HepG2 (cell line): ENCODE measurements around the gene EMC9. TPM values are rescaled to one million over a fixed set of nuclear protein-coding genes. Genes with fewer than 3 reads are reported as not detected.

Experiments
- AGO1 ChIP-seq: fragments of 200-400 bp; formaldehyde crosslinking; IDR thresholded peaks from 2 replicates; pipeline ENCODE4 v1.6.1; 2017; ENCODE audit warnings: mild to moderate bottlenecking, low read depth, low read length, moderate library complexity; ENCODE audit not compliant: poor library complexity, severe bottlenecking
- BORCS8-MEF2B ChIP-seq: sonication (generic); formaldehyde crosslinking; IDR thresholded peaks from 2 replicates; pipeline ENCODE4 v1.8.0; 2022; ENCODE audit warnings: mild to moderate bottlenecking, missing genetic modification reagents
- FOXA3 ChIP-seq: IDR thresholded peaks from 2 replicates; pipeline ENCODE4 v1.6.1; 2016; ENCODE audit warnings: missing genetic modification reagents, missing compliant biosample characterization
- GZF1 ChIP-seq: sonication (generic); formaldehyde crosslinking; IDR thresholded peaks from 2 replicates; pipeline ENCODE4 v1.5.1; 2020; ENCODE audit warnings: mild to moderate bottlenecking, missing genetic modification reagents
- HDAC6 ChIP-seq: fragments of 200-600 bp; sonication (generic); IDR thresholded peaks from 2 replicates; pipeline ENCODE4 v1.7.0; 2017; ENCODE audit warnings: mild to moderate bottlenecking, antibody characterized with exemption, low read length, low read depth
- HMGA1 ChIP-seq: sonication (generic); formaldehyde crosslinking; conservative IDR thresholded peaks from 2 replicates; pipeline ENCODE4 v1.4.0; 2020; ENCODE audit warnings: missing genetic modification reagents
- IRX3 ChIP-seq: sonication (generic); formaldehyde crosslinking; IDR thresholded peaks from 2 replicates; pipeline ENCODE4 v1.8.1; 2023; ENCODE audit warnings: mild to moderate bottlenecking, low read depth, missing genetic modification reagents, borderline replicate concordance
- KDM2A ChIP-seq: sonication (generic); formaldehyde crosslinking; IDR thresholded peaks from 2 replicates; pipeline ENCODE4 v1.4.0; 2020; ENCODE audit warnings: low read depth, missing genetic modification reagents, borderline replicate concordance
- MED1 ChIP-seq: sonication (generic); formaldehyde crosslinking; IDR thresholded peaks from 2 replicates; pipeline ENCODE4 v1.4.0; 2020; ENCODE audit warnings: missing genetic modification reagents
- MTF1 ChIP-seq: sonication (generic); formaldehyde crosslinking; IDR thresholded peaks from 2 replicates; pipeline ENCODE4 v1.5.0; 2020; ENCODE audit warnings: missing genetic modification reagents
- NAIF1 ChIP-seq: sonication (generic); formaldehyde crosslinking; IDR thresholded peaks from 2 replicates; pipeline ENCODE4 v1.5.0; 2020; ENCODE audit warnings: mild to moderate bottlenecking, missing genetic modification reagents, borderline replicate concordance
- NR3C1 ChIP-seq: sonication (generic); formaldehyde crosslinking; IDR thresholded peaks from 2 replicates; pipeline ENCODE4 v1.4.0; 2020; ENCODE audit warnings: missing genetic modification reagents
- PAX8 ChIP-seq: sonication (generic); formaldehyde crosslinking; IDR thresholded peaks from 2 replicates; pipeline ENCODE4 v1.8.0; 2022; ENCODE audit warnings: mild to moderate bottlenecking, missing genetic modification reagents, borderline replicate concordance
- RBM22 ChIP-seq: fragments of 200-400 bp; formaldehyde crosslinking; optimal IDR thresholded peaks from 2 replicates; pipeline ENCODE3; 2017; ENCODE audit warnings: mild to moderate bottlenecking, low read length, moderate library complexity
- RORA ChIP-seq: sonication (generic); formaldehyde crosslinking; IDR thresholded peaks from 2 replicates; pipeline ENCODE4 v1.5.0; 2020; ENCODE audit warnings: mild to moderate bottlenecking, missing genetic modification reagents, moderate library complexity
- SIX1 ChIP-seq: sonication (generic); formaldehyde crosslinking; IDR thresholded peaks from 2 replicates; pipeline ENCODE4 v1.4.0; 2020; ENCODE audit warnings: missing genetic modification reagents, borderline replicate concordance
- SNAI1 ChIP-seq: sonication (generic); formaldehyde crosslinking; IDR thresholded peaks from 2 replicates; pipeline ENCODE4 v1.5.0; 2020; ENCODE audit warnings: mild to moderate bottlenecking, missing genetic modification reagents, borderline replicate concordance
- TARDBP ChIP-seq: sonication (generic); formaldehyde crosslinking; IDR thresholded peaks from 2 replicates; pipeline ENCODE4 v1.8.0; 2022; ENCODE audit warnings: mild to moderate bottlenecking, missing genetic modification reagents
- ZBTB21 ChIP-seq: sonication (generic); formaldehyde crosslinking; IDR thresholded peaks from 2 replicates; pipeline ENCODE4 v1.4.0; 2020; ENCODE audit warnings: missing genetic modification reagents
- ZFP90 ChIP-seq: sonication (generic); formaldehyde crosslinking; IDR thresholded peaks from 2 replicates; pipeline ENCODE4 v1.8.0; 2022; ENCODE audit warnings: missing genetic modification reagents, mild to moderate bottlenecking, inconsistent platforms, borderline replicate concordance
- ZMAT3 ChIP-seq: sonication (generic); formaldehyde crosslinking; conservative IDR thresholded peaks from 2 replicates; pipeline ENCODE4 v1.7.0; 2021; ENCODE audit warnings: missing genetic modification reagents
- ZMYM4 ChIP-seq: sonication (generic); formaldehyde crosslinking; IDR thresholded peaks from 2 replicates; pipeline ENCODE4 v1.8.1; 2023; ENCODE audit warnings: mild to moderate bottlenecking, missing genetic modification reagents
- ZNF143 ChIP-seq: sonication (generic); formaldehyde crosslinking; IDR thresholded peaks from 2 replicates; pipeline ENCODE4 v1.4.0; 2020; ENCODE audit warnings: missing genetic modification reagents
- ZNF160 ChIP-seq: sonication (generic); formaldehyde crosslinking; IDR thresholded peaks from 2 replicates; pipeline ENCODE4 v1.8.0; 2022; ENCODE audit warnings: mild to moderate bottlenecking, inconsistent platforms, missing genetic modification reagents
- ZNF20 ChIP-seq: sonication (generic); formaldehyde crosslinking; IDR thresholded peaks from 2 replicates; pipeline ENCODE4 v1.4.0; 2020; ENCODE audit warnings: mild to moderate bottlenecking, moderate library complexity, missing genetic modification reagents
- ZNF34 ChIP-seq: sonication (generic); formaldehyde crosslinking; IDR thresholded peaks from 2 replicates; pipeline ENCODE4 v1.4.0; 2020; ENCODE audit warnings: mild to moderate bottlenecking, missing genetic modification reagents, borderline replicate concordance
- ZNF619 ChIP-seq: sonication (generic); formaldehyde crosslinking; IDR thresholded peaks from 2 replicates; pipeline ENCODE4 v1.4.0; 2020; ENCODE audit warnings: mild to moderate bottlenecking, missing genetic modification reagents
- ZSCAN20 ChIP-seq: sonication (generic); formaldehyde crosslinking; IDR thresholded peaks from 2 replicates; pipeline ENCODE4 v1.4.0; 2020; ENCODE audit warnings: missing genetic modification reagents, mild to moderate bottlenecking, borderline replicate concordance
- ZSCAN25 ChIP-seq: sonication (generic); formaldehyde crosslinking; IDR thresholded peaks from 2 replicates; pipeline ENCODE4 v1.8.0; 2022; ENCODE audit warnings: mild to moderate bottlenecking, missing genetic modification reagents
- polyA plus RNA-seq, 8 experiments: library from polyadenylated mRNA; depleted of rRNA in 3 of 8; stranded (reverse) in 7 of 8; unstranded in 1 of 8; fragments of >200 nt; fragmentation: Illumina TruSeq in 4 of 8; extraction: Trizol in 4 of 8; gene quantifications; 2 replicates each; pipeline versions ENCODE4 v1.2.1 to v1.2.3, GENCODE V29; 2011 to 2016; ENCODE audit warnings: low read depth in 4 of 8, missing spikeins in 1 of 8, mixed read lengths in 1 of 8; ENCODE audit not compliant: insufficient read depth in 1 of 8
- total RNA-seq, 5 experiments: library from RNA; depleted of rRNA; stranded (reverse); fragments of >200 nt; fragmentation: Illumina TruSeq; extraction: Trizol; gene quantifications; 2 replicates each; pipeline ENCODE4 v1.2.3, GENCODE V29; 2016; ENCODE audit warnings: low read depth in 1 of 5
- TF ChIP-seq, protein P1 (sequence below): IDR thresholded peaks from 2 replicates; pipeline ENCODE4 v1.6.1; 2018; ENCODE audit warnings: missing genetic modification reagents, mild to moderate bottlenecking, missing compliant biosample characterization
- TF ChIP-seq, protein P2 (sequence below): sonication (generic); formaldehyde crosslinking; conservative IDR thresholded peaks from 2 replicates; pipeline ENCODE4 v1.5.0; 2020; ENCODE audit warnings: missing genetic modification reagents
- TF ChIP-seq, protein P3 (sequence below): IDR thresholded peaks from 2 replicates; pipeline ENCODE4 v1.6.1; 2012; ENCODE audit warnings: inconsistent platforms

EMC9 gene
- total and polyA plus RNA-seq, 2 of the 13 experiments (the other 11 are each of a cell fraction or from before 2014, with no cell fraction given), result 60.5 to 78.7 TPM

DNA sequence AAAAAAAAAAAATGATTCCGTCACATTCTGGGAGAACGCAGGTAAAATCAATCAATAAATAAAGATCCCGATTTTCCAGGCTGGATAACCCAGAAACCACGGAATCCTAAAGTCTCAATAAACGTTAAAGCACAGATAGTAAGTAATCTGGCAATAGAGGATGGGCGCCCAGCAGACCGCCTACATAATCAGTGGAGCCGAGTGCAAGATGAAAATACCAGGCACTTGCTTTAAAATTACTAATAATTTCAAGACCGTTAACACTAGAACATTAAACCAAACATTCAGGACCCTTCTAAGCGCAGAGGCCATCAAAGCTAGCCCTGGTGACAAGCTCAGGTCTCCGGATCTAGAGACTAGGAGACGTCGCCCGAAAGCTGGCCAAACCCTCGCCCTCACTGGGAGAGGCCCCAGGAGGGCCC is 28.0 kb downstream of the EMC9 start (continued):
- TF ChIP-seq ZSCAN25 (CRISPR knock-in tag) (no peak), MTF1 (CRISPR knock-in tag) (no peak; the same call in 1 of the 2 replicates), ZNF143 (CRISPR knock-in tag) (no peak), ZNF619 (CRISPR knock-in tag) (no peak), ZSCAN20 (CRISPR knock-in tag) (no peak; the same call in 1 of the 2 replicates), ZBTB21 (CRISPR knock-in tag) (no peak), ZMAT3 (CRISPR knock-in tag) (no peak), AGO1 (no peak), FOXA3 (CRISPR knock-in tag) (no peak), ZFP90 (CRISPR knock-in tag) (no peak), HDAC6 (no peak), MED1 (CRISPR knock-in tag) (no peak), SIX1 (CRISPR knock-in tag) (no peak), ZNF20 (CRISPR knock-in tag) (0 out of 2 replicates have a peak, but pooled peaks have one; percentile 7), RORA (CRISPR knock-in tag) (no peak), GZF1 (CRISPR knock-in tag) (no peak), ZNF160 (CRISPR knock-in tag) (no peak), ZMYM4 (CRISPR knock-in tag) (no peak), NR3C1 (CRISPR knock-in tag) (no peak; the same call in 1 of the 2 replicates), RBM22 (no peak), PAX8 (no peak), SNAI1 (0 out of 2 replicates have a peak, but pooled peaks have one; percentile 1), IRX3 (CRISPR knock-in tag) (no peak), BORCS8-MEF2B (CRISPR knock-in tag) (no peak), KDM2A (CRISPR knock-in tag) (no peak), ZNF34 (CRISPR knock-in tag) (no peak), NAIF1 (CRISPR knock-in tag) (no peak), TARDBP (CRISPR knock-in tag) (no peak), HMGA1 (CRISPR knock-in tag) (0 out of 2 replicates have a peak, but pooled peaks have one; percentile 88)
- TF ChIP-seq, protein P1, sequence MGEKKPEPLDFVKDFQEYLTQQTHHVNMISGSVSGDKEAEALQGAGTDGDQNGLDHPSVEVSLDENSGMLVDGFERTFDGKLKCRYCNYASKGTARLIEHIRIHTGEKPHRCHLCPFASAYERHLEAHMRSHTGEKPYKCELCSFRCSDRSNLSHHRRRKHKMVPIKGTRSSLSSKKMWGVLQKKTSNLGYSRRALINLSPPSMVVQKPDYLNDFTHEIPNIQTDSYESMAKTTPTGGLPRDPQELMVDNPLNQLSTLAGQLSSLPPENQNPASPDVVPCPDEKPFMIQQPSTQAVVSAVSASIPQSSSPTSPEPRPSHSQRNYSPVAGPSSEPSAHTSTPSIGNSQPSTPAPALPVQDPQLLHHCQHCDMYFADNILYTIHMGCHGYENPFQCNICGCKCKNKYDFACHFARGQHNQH (CRISPR knock-in tag), result no peak
- TF ChIP-seq, protein P2, sequence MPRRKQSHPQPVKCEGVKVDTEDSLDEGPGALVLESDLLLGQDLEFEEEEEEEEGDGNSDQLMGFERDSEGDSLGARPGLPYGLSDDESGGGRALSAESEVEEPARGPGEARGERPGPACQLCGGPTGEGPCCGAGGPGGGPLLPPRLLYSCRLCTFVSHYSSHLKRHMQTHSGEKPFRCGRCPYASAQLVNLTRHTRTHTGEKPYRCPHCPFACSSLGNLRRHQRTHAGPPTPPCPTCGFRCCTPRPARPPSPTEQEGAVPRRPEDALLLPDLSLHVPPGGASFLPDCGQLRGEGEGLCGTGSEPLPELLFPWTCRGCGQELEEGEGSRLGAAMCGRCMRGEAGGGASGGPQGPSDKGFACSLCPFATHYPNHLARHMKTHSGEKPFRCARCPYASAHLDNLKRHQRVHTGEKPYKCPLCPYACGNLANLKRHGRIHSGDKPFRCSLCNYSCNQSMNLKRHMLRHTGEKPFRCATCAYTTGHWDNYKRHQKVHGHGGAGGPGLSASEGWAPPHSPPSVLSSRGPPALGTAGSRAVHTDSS (CRISPR knock-in tag), result peak; percentile 91; the same call in 1 of the 2 replicates
- TF ChIP-seq, protein P3, sequence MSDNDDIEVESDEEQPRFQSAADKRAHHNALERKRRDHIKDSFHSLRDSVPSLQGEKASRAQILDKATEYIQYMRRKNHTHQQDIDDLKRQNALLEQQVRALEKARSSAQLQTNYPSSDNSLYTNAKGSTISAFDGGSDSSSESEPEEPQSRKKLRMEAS, result no peak
